Naive thymus-derived CD8-positive, alpha-beta T cell (primary cell): Measurements from ENCODE around the gene REEP6. TPM values are rescaled to one million over a fixed set of nuclear protein-coding genes. Genes with fewer than 3 reads are reported as not detected.

Experiments used
- ATAC-seq, 2 donors: fragments of 150-1000 bp; cut with Tn5 transposase in 1 of 2; sonication (Bioruptor Pico), chemical (Tn5 transposase) in 1 of 2; 1 replicate in 1 of 2; 2 replicates in 1 of 2; pipeline ENCODE4 v1.10.0; 2021; ENCODE audit warnings: mild to moderate bottlenecking in 2 of 2, moderate library complexity in 2 of 2
- POLR2A ChIA-PET: fragments of 350-600 bp; sonication (Branson Sonifier 250); formaldehyde crosslinking; loops from one replicate; lab custom pipeline; 2021; ENCODE audit warnings: antibody characterized with exemption; lab: Charles Lee
- DNase-seq, 10 donors: peaks; one replicate each; pipeline versions ENCODE4 v3.0.0 to v3.0.0-alpha.2; 2020 to 2022
- H3K27ac Mint-ChIP-seq, 10 donors: one replicate each; pipeline ENCODE4 v1.8.0; 2020 to 2022; ENCODE audit warnings: mild to moderate bottlenecking in 10 of 10, mixed read lengths in 10 of 10, moderate library complexity in 4 of 10, inconsistent platforms in 1 of 10
- H3K27me3 Mint-ChIP-seq, 5 donors: one replicate each; pipeline ENCODE4 v1.8.0; 2021 to 2022; ENCODE audit warnings: mixed read lengths in 5 of 5
- H3K36me3 Mint-ChIP-seq, 3 donors: one replicate each; pipeline ENCODE4 v1.8.0; 2020 to 2022; ENCODE audit warnings: mixed read lengths in 3 of 3, mild to moderate bottlenecking in 2 of 3, inconsistent platforms in 1 of 3
- H3K4me1 Mint-ChIP-seq, 4 donors: one replicate each; pipeline ENCODE4 v1.8.0; 2021 to 2022; ENCODE audit warnings: mixed read lengths in 4 of 4
- H3K4me3 Mint-ChIP-seq, 10 donors: one replicate each; pipeline ENCODE4 v1.8.0; 2020 to 2022; ENCODE audit warnings: mild to moderate bottlenecking in 10 of 10, mixed read lengths in 10 of 10, moderate library complexity in 6 of 10, inconsistent platforms in 1 of 10
- H3K9me3 Mint-ChIP-seq, 9 donors: one replicate each; pipeline ENCODE4 v1.8.0; 2020 to 2022; ENCODE audit warnings: mixed read lengths in 9 of 9, mild to moderate bottlenecking in 3 of 9, inconsistent platforms in 1 of 9, moderate library complexity in 1 of 9
- polyA plus RNA-seq, 3 donors: library from polyadenylated mRNA; unstranded; fragments of 300-500 nt; fragmentation: Illumina TruSeq; gene quantifications; one replicate each; pipeline ENCODE4 v1.2.3, GENCODE V29; 2021
- total RNA-seq, 8 experiments: library from RNA in 2 of 8; stranded (reverse) in 2 of 8; gene quantifications; one replicate each; pipeline ENCODE4 v1.2.3 and lab custom pipeline; 2021 to 2026

Gene REEP6
- total and polyA plus RNA-seq, 5 experiments from 2014 or later, result 4.7 to 7.7 (median 4.9) TPM

- peaks cover 27 to 79% (median 48%) of the 10 kb centered on the region in 5 donors for H3K27me3 Mint-ChIP-seq
- ATAC-seq, result no peak
- POLR2A ChIA-PET, result interaction anchor here (0.6 to 1.2 kb wide), 2 partner anchors 10 to 49 kb away, joined by 4 to 6 read pairs; no protein-coding TSS in a partner anchor
- no peak for DNase-seq
- peak overlapping the region in 6 of 10 donors; percentile 23 to 67 (median 38) for H3K4me3 Mint-ChIP-seq
- peaks cover 10 to 33% (median 28%) of the 10 kb centered on the region in 4 donors for H3K4me1 Mint-ChIP-seq
- H3K36me3 Mint-ChIP-seq, result peaks cover 0 to 14% (median 0%) of the 10 kb centered on the region in 3 donors
- H3K9me3 Mint-ChIP-seq, result peaks cover 0 to 3% (median 0%) of the 10 kb centered on the region in 9 donors
- no peak overlapping the region for H3K27ac Mint-ChIP-seq
Observed at GRCh38 chr19:1450735-1451731, 39.9 kb upstream of the REEP6 start.

- Mint-ChIP-seq H3K36me3 (peaks cover 0 to 14% (median 0%) of the 10 kb centered on the region in 3 donors), H3K4me3 (no peak overlapping the region), H3K27ac (no peak overlapping the region), H3K9me3 (peaks cover 0 to 3% (median 0%) of the 10 kb centered on the region in 9 donors), H3K4me1 (peaks cover 10 to 32% (median 27%) of the 10 kb centered on the region in 4 donors), H3K27me3 (peaks cover 27 to 78% (median 47%) of the 10 kb centered on the region in 5 donors)
- DNase-seq (no peak), ATAC-seq (no peak)
- POLR2A ChIA-PET, result interaction anchor here (1.0 to 1.1 kb wide), 3 partner anchors 10 to 14 kb away, joined by 3 to 5 read pairs (median 4); partner anchors contain the start of gene RPS15
Observed at GRCh38 chr19:1451916-1452801, 38.8 kb upstream of the REEP6 start.

- H3K27ac Mint-ChIP-seq, result no peak overlapping the region
- H3K36me3 Mint-ChIP-seq, result peaks cover 0 to 14% (median 0%) of the 10 kb centered on the region in 3 donors
- POLR2A ChIA-PET, result interaction anchor here (0.6 to 1.5 kb wide), 6 partner anchors 9 to 81 kb away, joined by 3 to 5 read pairs (median 4); partner anchors contain the start of gene RPS15
- peaks cover 0 to 3% (median 0%) of the 10 kb centered on the region in 9 donors for H3K9me3 Mint-ChIP-seq
- H3K27me3 Mint-ChIP-seq, result peaks cover 22 to 71% (median 39%) of the 10 kb centered on the region in 5 donors
- no peak for ATAC-seq
- no peak overlapping the region for H3K4me3 Mint-ChIP-seq
- H3K4me1 Mint-ChIP-seq, result peaks cover 10 to 32% (median 27%) of the 10 kb centered on the region in 4 donors
- no peak for DNase-seq
Observed at GRCh38 chr19:1452802-1453524, 38.0 kb upstream of the REEP6 start.

GRCh38 chr19:1453525-1454364 is 37.2 kb upstream of the REEP6 start:
- DNase-seq (no peak), ATAC-seq (no peak)
- H3K4me1 Mint-ChIP-seq, result peaks cover 10 to 30% (median 25%) of the 10 kb centered on the region in 4 donors
- peak overlapping the region in 3 of 10 donors; percentile 26 to 45 (median 30) for H3K4me3 Mint-ChIP-seq
- peaks cover 18 to 67% (median 35%) of the 10 kb centered on the region in 5 donors for H3K27me3 Mint-ChIP-seq
- peaks cover 0 to 14% (median 0%) of the 10 kb centered on the region in 3 donors for H3K36me3 Mint-ChIP-seq
- H3K9me3 Mint-ChIP-seq, result peaks cover 0 to 3% (median 0%) of the 10 kb centered on the region in 9 donors
- no peak overlapping the region for H3K27ac Mint-ChIP-seq
- POLR2A ChIA-PET, result interaction anchor here (0.6 to 1.7 kb wide), 8 partner anchors 9 to 708 kb away, joined by 3 to 10 read pairs (median 4); partner anchors contain the start of genes PCSK4, REEP6 and RPS15

GRCh38 chr19:1455002-1455335 is 36.0 kb upstream of the REEP6 start:
- H3K4me3 Mint-ChIP-seq, result peak overlapping the region in 6 of 10 donors; percentile 31 to 63 (median 53)
- peaks cover 0 to 14% (median 0%) of the 10 kb centered on the region in 3 donors for H3K36me3 Mint-ChIP-seq
- H3K4me1 Mint-ChIP-seq, result peaks cover 7 to 26% (median 22%) of the 10 kb centered on the region in 4 donors
- peaks cover 0 to 3% (median 0%) of the 10 kb centered on the region in 9 donors for H3K9me3 Mint-ChIP-seq
- H3K27me3 Mint-ChIP-seq, result peaks cover 13 to 57% (median 29%) of the 10 kb centered on the region in 5 donors
- no peak overlapping the region for H3K27ac Mint-ChIP-seq
- ATAC-seq (peak in 1 of 2 donors; percentile 11), DNase-seq (no peak)
- POLR2A ChIA-PET, result interaction anchor here (1.3 to 1.8 kb wide), 4 partner anchors 10 to 186 kb away, joined by 4 to 11 read pairs (median 8); partner anchors contain the start of genes CIRBP, PCSK4 and REEP6

GRCh38 chr19:1455336-1456120 is 35.5 kb upstream of the REEP6 start:
- H3K27me3 Mint-ChIP-seq, result peaks cover 13 to 54% (median 26%) of the 10 kb centered on the region in 5 donors
- H3K36me3 Mint-ChIP-seq, result peaks cover 0 to 14% (median 0%) of the 10 kb centered on the region in 3 donors
- ATAC-seq, result peak; percentile 70 to 76
- peaks cover 7 to 24% (median 19%) of the 10 kb centered on the region in 4 donors for H3K4me1 Mint-ChIP-seq
- peak in 8 of 10 donors; percentile 47 to 60 (median 52) for DNase-seq
- H3K9me3 Mint-ChIP-seq, result peaks cover 0 to 3% (median 0%) of the 10 kb centered on the region in 9 donors
- peak overlapping the region in 9 of 10 donors; percentile 28 to 79 (median 36) for H3K4me3 Mint-ChIP-seq
- POLR2A ChIA-PET, result interaction anchor here (0.6 to 1.8 kb wide), 5 partner anchors 10 to 490 kb away, joined by 4 to 11 read pairs (median 5); partner anchors contain the start of genes CIRBP, PCSK4 and REEP6
- H3K27ac Mint-ChIP-seq, result peak overlapping the region in 2 of 10 donors; percentile 25 to 52

- no peak for ATAC-seq
- peak in 1 of 10 donors; percentile 7 for DNase-seq
- Mint-ChIP-seq H3K4me1 (peaks cover 4 to 18% (median 14%) of the 10 kb centered on the region in 4 donors), H3K27ac (no peak overlapping the region), H3K9me3 (peaks cover 0 to 3% (median 0%) of the 10 kb centered on the region in 9 donors), H3K27me3 (peaks cover 7 to 46% (median 19%) of the 10 kb centered on the region in 5 donors), H3K4me3 (peak overlapping the region in 1 of 10 donors; percentile 63), H3K36me3 (peaks cover 0 to 11% (median 4%) of the 10 kb centered on the region in 3 donors)
- POLR2A ChIA-PET, result interaction anchor here (0.6 to 1.8 kb wide), 4 partner anchors 11 to 489 kb away, joined by 4 to 11 read pairs (median 5); partner anchors contain the start of gene CIRBP
Observed at GRCh38 chr19:1456121-1456900, 34.7 kb upstream of the REEP6 start.

- H3K4me1 Mint-ChIP-seq, result peaks cover 4 to 18% (median 14%) of the 10 kb centered on the region in 4 donors
- peaks cover 7 to 38% (median 19%) of the 10 kb centered on the region in 5 donors for H3K27me3 Mint-ChIP-seq
- POLR2A ChIA-PET, result interaction anchor here (1.8 to 2.4 kb wide), 2 partner anchors 11 to 182 kb away, joined by 5 to 9 read pairs; partner anchors contain the start of gene FAM174C
- H3K27ac Mint-ChIP-seq, result peak overlapping the region in 1 of 10 donors; percentile 3
- peaks cover 0 to 3% (median 0%) of the 10 kb centered on the region in 9 donors for H3K9me3 Mint-ChIP-seq
- no peak overlapping the region for H3K4me3 Mint-ChIP-seq
- no peak for ATAC-seq
- peaks cover 0 to 11% (median 4%) of the 10 kb centered on the region in 3 donors for H3K36me3 Mint-ChIP-seq
- DNase-seq, result no peak
Observed at GRCh38 chr19:1457031-1457739, 33.8 kb upstream of the REEP6 start.
